GM12878 (cell line): ENCODE data around the gene DMRTB1. TPM values are rescaled to one million over a fixed set of nuclear protein-coding genes. Genes with fewer than 3 reads are reported as not detected.

Source experiments
- ATAC-seq: fragments of 200-7000 bp; cut with Tn5 transposase; 3 replicates; pipeline ENCODE4 v1.9.1; 2020; ENCODE audit warnings: mild to moderate bottlenecking, moderate library complexity
- BruUV-seq: library from RNA; stranded (reverse); fragments of 400-500 nt; replicated peaks from 2 replicates; lab custom pipeline; 2021; lab: Mats Ljungman, UMichigan
- CTCF ChIA-PET: fragments of 300-600 bp; sonication (Branson Sonifier 250); formaldehyde crosslinking; extraction: SDS; loops from one replicate; lab custom pipeline; 2021; ENCODE audit warnings: inconsistent platforms; lab: Yijun Ruan, JAX
- POLR2A ChIA-PET: fragments of 350-600 bp; formaldehyde crosslinking; extraction: SDS; loops from one replicate; lab custom pipeline; 2021; ENCODE audit warnings: inconsistent platforms; lab: Charles Lee
- RAD21 ChIA-PET: fragments of 300-600 bp; sonication (Branson Sonifier 250); formaldehyde crosslinking; loops from one replicate; lab custom pipeline; 2023; ENCODE audit warnings: antibody characterized with exemption; ENCODE audit not compliant: unreplicated experiment; lab: Charles Lee
- SMC1A ChIA-PET: fragments of 300-600 bp; sonication (Branson Sonifier 250); formaldehyde crosslinking; loops from one replicate; lab custom pipeline; 2023; ENCODE audit not compliant: unreplicated experiment, uncharacterized antibody; lab: Charles Lee
- DNase-seq: peaks from one replicate; pipeline ENCODE4 v3.0.0-alpha.2; 2011; ENCODE audit warnings: low read depth, low spot score
- FAIRE-seq: peaks from 3 replicates; lab custom pipeline; 2011; peaks lifted over from hg19 to GRCh38; lab: Jason Lieb, UNC
- H2AFZ ChIP-seq: 2 replicates; pipeline ENCODE4 v1.6.0; 2011; ENCODE audit warnings: low read depth, low read length, control low read depth; ENCODE audit not compliant: control insufficient read depth
- H3K27ac ChIP-seq: 2 replicates; pipeline ENCODE4 v1.5.1; 2011; ENCODE audit warnings: control low read depth; ENCODE audit not compliant: control insufficient read depth, insufficient read depth
- H3K27me3 ChIP-seq, 2 experiments: replicated peaks in 1 of 2; 2 replicates each; pipeline versions ENCODE4 v1.6.0 to v1.6.1; 2011; ENCODE audit warnings: low read length in 1 of 2; ENCODE audit not compliant: control insufficient read depth in 2 of 2, insufficient read depth in 2 of 2
- H3K36me3 ChIP-seq, 2 experiments: 2 replicates each; pipeline ENCODE4 v1.5.1; 2011; ENCODE audit warnings: low read length in 1 of 2; ENCODE audit not compliant: control insufficient read depth in 2 of 2, insufficient read depth in 2 of 2
- H3K4me1 ChIP-seq: 2 replicates; pipeline ENCODE4 v1.6.1; 2011; ENCODE audit warnings: mild to moderate bottlenecking, low read length, moderate library complexity, mixed read lengths; ENCODE audit not compliant: control insufficient read depth, insufficient read depth
- H3K4me2 ChIP-seq: 2 replicates; pipeline ENCODE4 v1.6.0; 2011; ENCODE audit warnings: control low read depth; ENCODE audit not compliant: control insufficient read depth, insufficient read depth
- H3K4me3 ChIP-seq: fragments of 200-600 bp; sonication (generic); 2 replicates; pipeline ENCODE4 v1.5.1; 2016
- H3K79me2 ChIP-seq: 2 replicates; pipeline ENCODE4 v1.6.0; 2011; ENCODE audit warnings: low read length; ENCODE audit not compliant: control insufficient read depth, insufficient read depth
- H3K9ac ChIP-seq: 2 replicates; pipeline ENCODE4 v1.8.0; 2011; ENCODE audit warnings: low read length, control low read depth, mixed read lengths; ENCODE audit not compliant: control insufficient read depth, insufficient read depth
- H3K9me3 ChIP-seq: replicated peaks from 3 replicates; pipeline ENCODE4 v1.5.1; 2011; ENCODE audit warnings: mild to moderate bottlenecking, low read length; ENCODE audit not compliant: control insufficient read depth, insufficient read depth
- H4K20me1 ChIP-seq: 2 replicates; pipeline ENCODE4 v1.6.0; 2011; ENCODE audit not compliant: control insufficient read depth, insufficient read depth
- FOXM1 ChIP-seq: IDR thresholded peaks from 2 replicates; pipeline ENCODE4 v1.6.1; 2012; ENCODE audit warnings: low read depth, mild to moderate bottlenecking, inconsistent platforms, low read length, moderate library complexity
- NR2C2 ChIP-seq: IDR thresholded peaks from 2 replicates; pipeline ENCODE4 v1.6.1; 2011; ENCODE audit warnings: borderline replicate concordance, low read depth; ENCODE audit not compliant: control insufficient read depth, insufficient read length
- SUPT20H ChIP-seq: IDR thresholded peaks from 2 replicates; pipeline ENCODE4 v1.6.1; 2011; ENCODE audit warnings: low read depth, mild to moderate bottlenecking, low read length, moderate library complexity, borderline replicate concordance; ENCODE audit not compliant: control insufficient read depth
- TCF3 ChIP-seq: IDR thresholded peaks from 2 replicates; pipeline ENCODE4 v1.6.1; 2012; ENCODE audit warnings: low read depth, mild to moderate bottlenecking, low read length, borderline replicate concordance; ENCODE audit not compliant: insufficient read depth
- YBX1 ChIP-seq: fragments of 450-650 bp; IDR thresholded peaks from 2 replicates; pipeline ENCODE4 v1.6.1; 2016; ENCODE audit warnings: antibody characterized with exemption
- ZSCAN29 ChIP-seq: fragments of 450-650 bp; IDR thresholded peaks from 2 replicates; pipeline ENCODE4 v1.6.1; 2017; ENCODE audit warnings: mild to moderate bottlenecking, moderate library complexity
- WGBS: methylation state at CpG from one replicate; pipeline ENCODE4 v1.1.6; 2016; ENCODE audit warnings: low lambda C conversion rate; ENCODE audit not compliant: insufficient replicate concordance, insufficient coverage; ENCODE audit errors: missing lambda C conversion rate; 5-methylcytosine and 5-hydroxymethylcytosine counted together
- in situ Hi-C: fragments of 300-500 bp; cut with MboI; formaldehyde crosslinking; loops from 9 replicates; pipeline ENCODE4 v1.14.3; 2018; ENCODE audit warnings: mixed read lengths
- intact Hi-C: fragments of 100-400 bp; cut with micrococcal nuclease; formaldehyde crosslinking; loops from one replicate; pipeline ENCODE4 v1.14.2; 2022; ENCODE audit not compliant: unreplicated experiment
- polyA plus RNA-seq, 11 experiments: library from polyadenylated mRNA; depleted of rRNA in 4 of 11; unstranded in 6 of 11; stranded (reverse) in 5 of 11; fragments of >200 nt; fragmentation: Nextera tagmentation in 4 of 11; fragmentation: Illumina TruSeq in 1 of 11; extraction: Ambion mirVana in 4 of 11; extraction: Trizol in 1 of 11; gene quantifications; 1 replicate in 1 of 11; 2 replicates in 10 of 11; pipeline versions ENCODE4 v1.2.1 to v1.2.3, GENCODE V29; 2011 to 2016; ENCODE audit warnings: inconsistent platforms in 2 of 11, missing spikeins in 2 of 11, low read depth in 1 of 11
- total RNA-seq, 4 experiments: library from RNA; depleted of rRNA in 3 of 4; stranded (reverse); fragments of >200 nt in 3 of 4; fragmentation: Illumina TruSeq in 1 of 4; extraction: Trizol in 1 of 4; gene quantifications; 2 replicates each; pipeline versions ENCODE4 v1.2.1 to v1.2.3, GENCODE V29; 2013 to 2021
- TF ChIP-seq, protein P1 (sequence below): fragments of 450-650 bp; IDR thresholded peaks from 2 replicates; pipeline ENCODE4 v1.6.1; 2017; ENCODE audit warnings: mild to moderate bottlenecking, moderate library complexity
- TF ChIP-seq, protein P2 (sequence below): fragments of 450-650 bp; IDR thresholded peaks from 2 replicates; pipeline ENCODE4 v1.6.1; 2016; ENCODE audit warnings: mild to moderate bottlenecking
- TF ChIP-seq, protein P3 (sequence below): fragments of 150-350 bp; IDR thresholded peaks from 2 replicates; pipeline ENCODE4 v1.6.1; 2014; ENCODE audit warnings: mild to moderate bottlenecking, low read depth, low read length
- TF ChIP-seq, protein P4 (sequence below): fragments of 450-650 bp; IDR thresholded peaks from 2 replicates; pipeline ENCODE4 v1.6.1; 2018; ENCODE audit warnings: mild to moderate bottlenecking, low read depth, moderate library complexity; ENCODE audit not compliant: partially characterized antibody

DMRTB1 gene
- total and polyA plus RNA-seq, 10 of the 15 experiments (the other 5 are each of a cell fraction or from before 2014, with no cell fraction given): not detected

DNA sequence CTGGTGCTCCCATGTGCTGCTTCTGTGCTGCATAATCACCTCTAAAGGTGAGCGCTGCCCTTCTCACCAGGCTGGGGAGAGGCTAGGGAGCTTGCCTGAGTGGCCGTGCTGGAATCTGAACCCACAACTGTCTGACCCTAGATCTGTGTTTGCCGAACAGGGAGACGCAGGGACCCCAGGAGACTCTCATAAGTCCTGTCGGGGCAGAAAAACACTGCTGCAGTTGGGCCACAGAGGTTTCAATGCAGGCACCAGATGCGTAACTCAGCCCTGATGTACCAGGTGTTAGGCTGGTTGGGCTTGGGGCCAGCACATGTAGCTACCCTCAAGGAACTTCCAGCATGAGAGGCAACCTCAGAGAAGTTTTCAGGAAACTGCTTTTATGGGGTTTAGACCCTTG lies 49.5 kb upstream of the DMRTB1 start:
- no peak for DNase-seq
- no peak for TF ChIP-seq NR2C2
- TF ChIP-seq, protein P1, sequence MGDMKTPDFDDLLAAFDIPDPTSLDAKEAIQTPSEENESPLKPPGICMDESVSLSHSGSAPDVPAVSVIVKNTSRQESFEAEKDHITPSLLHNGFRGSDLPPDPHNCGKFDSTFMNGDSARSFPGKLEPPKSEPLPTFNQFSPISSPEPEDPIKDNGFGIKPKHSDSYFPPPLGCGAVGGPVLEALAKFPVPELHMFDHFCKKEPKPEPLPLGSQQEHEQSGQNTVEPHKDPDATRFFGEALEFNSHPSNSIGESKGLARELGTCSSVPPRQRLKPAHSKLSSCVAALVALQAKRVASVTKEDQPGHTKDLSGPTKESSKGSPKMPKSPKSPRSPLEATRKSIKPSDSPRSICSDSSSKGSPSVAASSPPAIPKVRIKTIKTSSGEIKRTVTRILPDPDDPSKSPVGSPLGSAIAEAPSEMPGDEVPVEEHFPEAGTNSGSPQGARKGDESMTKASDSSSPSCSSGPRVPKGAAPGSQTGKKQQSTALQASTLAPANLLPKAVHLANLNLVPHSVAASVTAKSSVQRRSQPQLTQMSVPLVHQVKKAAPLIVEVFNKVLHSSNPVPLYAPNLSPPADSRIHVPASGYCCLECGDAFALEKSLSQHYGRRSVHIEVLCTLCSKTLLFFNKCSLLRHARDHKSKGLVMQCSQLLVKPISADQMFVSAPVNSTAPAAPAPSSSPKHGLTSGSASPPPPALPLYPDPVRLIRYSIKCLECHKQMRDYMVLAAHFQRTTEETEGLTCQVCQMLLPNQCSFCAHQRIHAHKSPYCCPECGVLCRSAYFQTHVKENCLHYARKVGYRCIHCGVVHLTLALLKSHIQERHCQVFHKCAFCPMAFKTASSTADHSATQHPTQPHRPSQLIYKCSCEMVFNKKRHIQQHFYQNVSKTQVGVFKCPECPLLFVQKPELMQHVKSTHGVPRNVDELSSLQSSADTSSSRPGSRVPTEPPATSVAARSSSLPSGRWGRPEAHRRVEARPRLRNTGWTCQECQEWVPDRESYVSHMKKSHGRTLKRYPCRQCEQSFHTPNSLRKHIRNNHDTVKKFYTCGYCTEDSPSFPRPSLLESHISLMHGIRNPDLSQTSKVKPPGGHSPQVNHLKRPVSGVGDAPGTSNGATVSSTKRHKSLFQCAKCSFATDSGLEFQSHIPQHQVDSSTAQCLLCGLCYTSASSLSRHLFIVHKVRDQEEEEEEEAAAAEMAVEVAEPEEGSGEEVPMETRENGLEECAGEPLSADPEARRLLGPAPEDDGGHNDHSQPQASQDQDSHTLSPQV: no peak
- TF ChIP-seq, protein P2, sequence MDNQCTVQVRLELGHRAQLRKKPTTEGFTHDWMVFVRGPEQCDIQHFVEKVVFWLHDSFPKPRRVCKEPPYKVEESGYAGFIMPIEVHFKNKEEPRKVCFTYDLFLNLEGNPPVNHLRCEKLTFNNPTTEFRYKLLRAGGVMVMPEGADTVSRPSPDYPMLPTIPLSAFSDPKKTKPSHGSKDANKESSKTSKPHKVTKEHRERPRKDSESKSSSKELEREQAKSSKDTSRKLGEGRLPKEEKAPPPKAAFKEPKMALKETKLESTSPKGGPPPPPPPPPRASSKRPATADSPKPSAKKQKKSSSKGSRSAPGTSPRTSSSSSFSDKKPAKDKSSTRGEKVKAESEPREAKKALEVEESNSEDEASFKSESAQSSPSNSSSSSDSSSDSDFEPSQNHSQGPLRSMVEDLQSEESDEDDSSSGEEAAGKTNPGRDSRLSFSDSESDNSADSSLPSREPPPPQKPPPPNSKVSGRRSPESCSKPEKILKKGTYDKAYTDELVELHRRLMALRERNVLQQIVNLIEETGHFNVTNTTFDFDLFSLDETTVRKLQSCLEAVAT: no peak
- TF ChIP-seq YBX1: no peak
- TF ChIP-seq, protein P3, sequence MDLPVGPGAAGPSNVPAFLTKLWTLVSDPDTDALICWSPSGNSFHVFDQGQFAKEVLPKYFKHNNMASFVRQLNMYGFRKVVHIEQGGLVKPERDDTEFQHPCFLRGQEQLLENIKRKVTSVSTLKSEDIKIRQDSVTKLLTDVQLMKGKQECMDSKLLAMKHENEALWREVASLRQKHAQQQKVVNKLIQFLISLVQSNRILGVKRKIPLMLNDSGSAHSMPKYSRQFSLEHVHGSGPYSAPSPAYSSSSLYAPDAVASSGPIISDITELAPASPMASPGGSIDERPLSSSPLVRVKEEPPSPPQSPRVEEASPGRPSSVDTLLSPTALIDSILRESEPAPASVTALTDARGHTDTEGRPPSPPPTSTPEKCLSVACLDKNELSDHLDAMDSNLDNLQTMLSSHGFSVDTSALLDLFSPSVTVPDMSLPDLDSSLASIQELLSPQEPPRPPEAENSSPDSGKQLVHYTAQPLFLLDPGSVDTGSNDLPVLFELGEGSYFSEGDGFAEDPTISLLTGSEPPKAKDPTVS: no peak
- TF ChIP-seq, protein P4, sequence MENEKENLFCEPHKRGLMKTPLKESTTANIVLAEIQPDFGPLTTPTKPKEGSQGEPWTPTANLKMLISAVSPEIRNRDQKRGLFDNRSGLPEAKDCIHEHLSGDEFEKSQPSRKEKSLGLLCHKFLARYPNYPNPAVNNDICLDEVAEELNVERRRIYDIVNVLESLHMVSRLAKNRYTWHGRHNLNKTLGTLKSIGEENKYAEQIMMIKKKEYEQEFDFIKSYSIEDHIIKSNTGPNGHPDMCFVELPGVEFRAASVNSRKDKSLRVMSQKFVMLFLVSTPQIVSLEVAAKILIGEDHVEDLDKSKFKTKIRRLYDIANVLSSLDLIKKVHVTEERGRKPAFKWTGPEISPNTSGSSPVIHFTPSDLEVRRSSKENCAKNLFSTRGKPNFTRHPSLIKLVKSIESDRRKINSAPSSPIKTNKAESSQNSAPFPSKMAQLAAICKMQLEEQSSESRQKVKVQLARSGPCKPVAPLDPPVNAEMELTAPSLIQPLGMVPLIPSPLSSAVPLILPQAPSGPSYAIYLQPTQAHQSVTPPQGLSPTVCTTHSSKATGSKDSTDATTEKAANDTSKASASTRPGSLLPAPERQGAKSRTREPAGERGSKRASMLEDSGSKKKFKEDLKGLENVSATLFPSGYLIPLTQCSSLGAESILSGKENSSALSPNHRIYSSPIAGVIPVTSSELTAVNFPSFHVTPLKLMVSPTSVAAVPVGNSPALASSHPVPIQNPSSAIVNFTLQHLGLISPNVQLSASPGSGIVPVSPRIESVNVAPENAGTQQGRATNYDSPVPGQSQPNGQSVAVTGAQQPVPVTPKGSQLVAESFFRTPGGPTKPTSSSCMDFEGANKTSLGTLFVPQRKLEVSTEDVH: no peak
- TF ChIP-seq FOXM1: no peak
- TF ChIP-seq TCF3: no peak
- no peak for TF ChIP-seq SUPT20H
- TF ChIP-seq ZSCAN29: no peak

More for the DNA sequence above, 49.5 kb upstream of the DMRTB1 start:
- peak overlapping the region; percentile 41 for H2AFZ ChIP-seq
- no peaks in the 10 kb centered on the region for H3K79me2 ChIP-seq
- WGBS: 8% methylated on average over 6 of the region's 6 CpGs
- ATAC-seq: peak; percentile 31
- no peaks in the 10 kb centered on the region for H3K27me3 ChIP-seq
- ChIA-PET POLR2A (interaction anchor here (0.6 to 3.7 kb wide), 5 partner anchors 13 to 1356 kb away, joined by 3 to 13 read pairs (median 4); no protein-coding TSS in a partner anchor), SMC1A (interaction anchor here (0.9 to 4.9 kb wide), 6 partner anchors 12 to 131 kb away, joined by 3 to 25 read pairs (median 3); no protein-coding TSS in a partner anchor), CTCF (interaction anchor here (0.8 to 1.9 kb wide), 5 partner anchors 17 to 131 kb away, joined by 3 to 6 read pairs (median 5); no protein-coding TSS in a partner anchor), RAD21 (interaction anchor here (0.7 to 2.6 kb wide), 7 partner anchors 13 to 426 kb away, joined by 3 to 17 read pairs (median 5); no protein-coding TSS in a partner anchor)
- H3K9me3 ChIP-seq: no peaks in the 10 kb centered on the region
- H3K9ac ChIP-seq: no peak overlapping the region
- no peak for FAIRE-seq
- H4K20me1 ChIP-seq: no peaks in the 10 kb centered on the region
- peak overlapping the region; percentile 41 for H3K4me2 ChIP-seq
- no peaks in the 10 kb centered on the region for H3K36me3 ChIP-seq
- no TSS peak for BruUV-seq
- H3K27ac ChIP-seq: peak overlapping the region; percentile 20; the same call in 1 of the 2 replicates
- H3K4me3 ChIP-seq: no peak overlapping the region
- intact Hi-C loops: no loop called here
- in situ Hi-C loops: no loop called here
- H3K4me1 ChIP-seq: peaks cover 38% of the 10 kb centered on the region
